Hypothalamus (tissue), 51 donors: ENCODE measurements around the gene CALD1.

Experiments
- DNase-seq, 51 donors: peaks; one replicate each; lab custom pipeline; 2025; lab: John Stamatoyannopoulos, UW

CALD1 gene

GRCh38 chr7:134825666-134826065, 46.2 kb downstream of the CALD1 start:
- no peak for DNase-seq

GRCh38 chr7:134826105-134826504, 46.7 kb downstream of the CALD1 start:
- DNase-seq, result no peak

- DNase-seq, result no peak
These were observed 48.0 kb downstream of the CALD1 start for GRCh38 chr7:134827436-134827835.

GRCh38 chr7:134827889-134828288, 48.5 kb downstream of the CALD1 start:
- no peak for DNase-seq

- DNase-seq, result no peak
These were observed 48.9 kb downstream of the CALD1 start for GRCh38 chr7:134828361-134828760.

GRCh38 chr7:134829380-134829986, 50.0 kb downstream of the CALD1 start:
- DNase-seq, result no peak

GRCh38 chr7:134831862-134832261, 52.4 kb downstream of the CALD1 start:
- DNase-seq, result peak in 19 of 51 donors; percentile 2 to 39 (median 8)

- no peak for DNase-seq
These were observed 52.9 kb downstream of the CALD1 start for GRCh38 chr7:134832367-134832766.

GRCh38 chr7:134834689-134835462, 55.4 kb downstream of the CALD1 start:
- no peak for DNase-seq

- no peak for DNase-seq
These were observed 56.0 kb downstream of the CALD1 start for GRCh38 chr7:134835463-134835823.

GRCh38 chr7:134836447-134836846, 57.0 kb downstream of the CALD1 start:
- no peak for DNase-seq

GRCh38 chr7:134839298-134839697, 59.9 kb downstream of the CALD1 start:
- no peak for DNase-seq

- no peak for DNase-seq
These were observed 62.6 kb downstream of the CALD1 start for GRCh38 chr7:134842062-134842461.

GRCh38 chr7:134842886-134843430, 63.5 kb downstream of the CALD1 start:
- DNase-seq, result no peak

GRCh38 chr7:134844200-134844599, 64.8 kb downstream of the CALD1 start:
- DNase-seq, result no peak

GRCh38 chr7:134845461-134845860, 66.0 kb downstream of the CALD1 start:
- DNase-seq, result no peak

- no peak for DNase-seq
These were observed 68.6 kb downstream of the CALD1 start for GRCh38 chr7:134847851-134848588.

- DNase-seq, result no peak
These were observed 70.6 kb downstream of the CALD1 start for GRCh38 chr7:134850066-134850465.

- DNase-seq, result no peak
These were observed 71.7 kb downstream of the CALD1 start for GRCh38 chr7:134851141-134851540.

GRCh38 chr7:134852625-134853024, 73.2 kb downstream of the CALD1 start:
- no peak for DNase-seq

- no peak for DNase-seq
These were observed 75.4 kb downstream of the CALD1 start for GRCh38 chr7:134854816-134855215.
